Measurements from ENCODE around the gene SLC22A1.

Gene SLC22A1

GRCh38 chr6:160190081-160190480 lies 68.5 kb downstream of the SLC22A1 start:
- H3K4me3 ChIP-seq (ENCODE audit: low read depth, low read length), result no peak overlapping the region
- no peak for TF ChIP-seq CTCF (IDR thresholded peaks at IDR 0.05; ENCODE audit: low read depth, low read length)
- in situ Hi-C loops (cut with HindIII; ENCODE audit: low sequenced_read_pairs), result no loop called here
- no peak for DNase-seq (ENCODE audit: low read depth, low spot score)

GRCh38 chr6:160190973-160191372 lies 69.4 kb downstream of the SLC22A1 start:
- TF ChIP-seq CTCF (IDR thresholded peaks at IDR 0.05; ENCODE audit: low read depth, low read length), result no peak
- no peak for DNase-seq (ENCODE audit: low read depth, low spot score)
- H3K4me3 ChIP-seq (ENCODE audit: low read depth, low read length), result no peak overlapping the region
- in situ Hi-C loops (cut with HindIII; ENCODE audit: low sequenced_read_pairs), result no loop called here

- DNase-seq (ENCODE audit: low read depth, low spot score), result no peak
- no peak for TF ChIP-seq CTCF (IDR thresholded peaks at IDR 0.05; ENCODE audit: low read depth, low read length)
- in situ Hi-C loops (cut with HindIII; ENCODE audit: low sequenced_read_pairs), result no loop called here
- no peak overlapping the region for H3K4me3 ChIP-seq (ENCODE audit: low read depth, low read length)
Measured at GRCh38 chr6:160192840-160193239, 71.2 kb downstream of the SLC22A1 start.

GRCh38 chr6:160194808-160195207 lies 73.2 kb downstream of the SLC22A1 start:
- H3K4me3 ChIP-seq (ENCODE audit: low read depth, low read length), result no peak overlapping the region
- no peak for TF ChIP-seq CTCF (IDR thresholded peaks at IDR 0.05; ENCODE audit: low read depth, low read length)
- no peak for DNase-seq (ENCODE audit: low read depth, low spot score)
- in situ Hi-C loops (cut with HindIII; ENCODE audit: low sequenced_read_pairs), result no loop called here

- H3K4me3 ChIP-seq (ENCODE audit: low read depth, low read length), result no peak overlapping the region
- TF ChIP-seq CTCF (IDR thresholded peaks at IDR 0.05; ENCODE audit: low read depth, low read length), result no peak
- in situ Hi-C loops (cut with HindIII; ENCODE audit: low sequenced_read_pairs), result no loop called here
- no peak for DNase-seq (ENCODE audit: low read depth, low spot score)
Measured at GRCh38 chr6:160197662-160198061, 76.0 kb downstream of the SLC22A1 start.

GRCh38 chr6:160198606-160199211 lies 77.1 kb downstream of the SLC22A1 start:
- TF ChIP-seq CTCF (IDR thresholded peaks at IDR 0.05; ENCODE audit: low read depth, low read length), result no peak
- in situ Hi-C loops (cut with HindIII; ENCODE audit: low sequenced_read_pairs), result no loop called here
- H3K4me3 ChIP-seq (ENCODE audit: low read depth, low read length), result no peak overlapping the region
- DNase-seq (ENCODE audit: low read depth, low spot score), result no peak

- no peak for TF ChIP-seq CTCF (IDR thresholded peaks at IDR 0.05; ENCODE audit: low read depth, low read length)
- DNase-seq (ENCODE audit: low read depth, low spot score), result no peak
- in situ Hi-C loops (cut with HindIII; ENCODE audit: low sequenced_read_pairs), result no loop called here
- no peak overlapping the region for H3K4me3 ChIP-seq (ENCODE audit: low read depth, low read length)
Measured at GRCh38 chr6:160201061-160201460, 79.4 kb downstream of the SLC22A1 start.
